ENCODE measurements around the gene AAGAB. TPM values are rescaled to one million over a fixed set of nuclear protein-coding genes. Genes with fewer than 3 reads are reported as not detected.
"Not testable (repeated sequence)": the region's sequence is repeated elsewhere in the genome, so short reads cannot be mapped to it uniquely, and the experiment has no call there.

AAGAB gene
- total RNA-seq, 1 experiment from 2014 or later, result 44.5 TPM

DNA sequence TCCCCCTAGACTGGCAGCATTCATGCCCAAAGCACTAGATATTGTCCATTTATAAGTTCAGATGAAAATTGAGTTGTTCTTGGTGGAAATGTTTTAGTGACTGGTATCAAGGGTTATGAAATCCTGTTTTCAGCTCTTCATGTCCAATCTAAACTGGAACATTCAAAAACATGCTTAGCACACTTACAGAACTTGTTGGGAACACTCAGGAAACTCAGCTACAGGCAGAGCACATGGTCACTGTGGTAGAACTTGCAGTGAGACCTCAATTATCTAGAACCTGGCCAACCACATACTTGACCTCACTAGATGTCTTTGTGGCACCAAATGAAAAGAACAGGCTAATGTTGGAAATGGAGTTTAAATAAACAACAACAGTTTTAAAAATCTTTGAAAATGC is 100.2 kb downstream of the AAGAB start:
- H3K36me3 ChIP-seq (replicated peaks; ENCODE audit: control insufficient read depth, insufficient read depth, low read length), result no peaks in the 10 kb centered on the region
- no peak for DNase-seq
- no peak overlapping the region for H3K4me3 ChIP-seq (ENCODE audit: insufficient read depth, low read depth, low read length)
- no peaks in the 10 kb centered on the region for H3K27me3 ChIP-seq (ENCODE audit: control insufficient read depth, insufficient read depth, low read length)

DNA sequence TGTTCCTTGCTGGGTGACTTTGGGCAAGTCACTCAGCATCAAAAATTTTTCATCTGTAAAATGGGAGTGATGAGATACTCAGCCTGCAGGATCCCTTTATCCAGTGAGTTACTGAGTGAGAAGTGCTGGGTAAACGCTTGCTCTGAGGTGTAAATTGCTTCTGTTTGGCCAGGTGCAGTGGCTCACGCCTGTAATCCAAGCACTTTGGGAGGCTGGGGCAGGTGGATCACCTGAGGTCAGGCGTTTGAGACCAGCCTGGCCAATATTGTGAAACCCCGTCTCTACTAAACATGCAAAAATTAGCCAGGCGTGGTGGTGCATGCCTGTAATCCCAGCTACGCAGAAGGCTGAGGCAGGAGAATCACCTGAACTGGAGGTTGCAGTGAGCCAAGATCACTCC is 101.4 kb downstream of the AAGAB start:
- DNase-seq; H3K4me3 ChIP-seq (ENCODE audit: insufficient read depth, low read depth, low read length); H3K36me3 ChIP-seq (replicated peaks; ENCODE audit: control insufficient read depth, insufficient read depth, low read length); H3K27me3 ChIP-seq (ENCODE audit: control insufficient read depth, insufficient read depth, low read length): not testable (repeated sequence)

DNA sequence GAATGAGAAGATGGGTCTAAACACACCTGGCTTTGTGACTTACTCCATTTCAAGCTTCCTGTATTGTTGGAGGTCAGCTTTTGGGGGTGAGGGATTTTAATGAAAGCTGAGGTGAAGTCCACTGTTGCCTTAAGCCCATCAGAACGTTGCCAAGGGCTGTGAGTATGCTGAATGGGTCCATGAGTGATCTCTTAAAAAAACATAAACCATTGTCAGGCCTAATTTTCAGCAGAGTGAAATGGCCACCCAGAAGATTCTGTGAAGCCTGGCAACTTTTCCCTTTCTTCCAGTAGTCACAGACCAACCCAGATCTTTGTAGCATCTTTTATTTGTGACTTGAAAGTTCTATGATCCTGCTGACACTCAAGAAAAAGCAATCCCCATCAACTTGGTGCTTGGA is 102.0 kb downstream of the AAGAB start:
- DNase-seq, result no peak
- H3K36me3 ChIP-seq (replicated peaks; ENCODE audit: control insufficient read depth, insufficient read depth, low read length), result no peaks in the 10 kb centered on the region

More for the DNA sequence above, 102.0 kb downstream of the AAGAB start:
- H3K4me3 ChIP-seq (ENCODE audit: insufficient read depth, low read depth, low read length), result no peak overlapping the region
- H3K27me3 ChIP-seq (ENCODE audit: control insufficient read depth, insufficient read depth, low read length), result no peaks in the 10 kb centered on the region

Other genes with a start within 250 kb of the AAGAB start
- 29.2 and 30.8 TPM in 2 replicates for gene SMAD3, start 189.1 kb downstream of the AAGAB start, total RNA-seq (2014; rRNA removed; shearing (Covaris generic))
- 1.3 and 2.2 TPM in 2 replicates for gene IQCH, start 125 bp upstream of the AAGAB start, total RNA-seq (2014; rRNA removed; shearing (Covaris generic))

Measured in H7 (cell line).